Endothelial cell (in vitro differentiated cells): ENCODE data around the gene C1orf210. TPM values are rescaled to one million over a fixed set of nuclear protein-coding genes. Genes with fewer than 3 reads are reported as not detected.

Source experiments
- DNase-seq: peaks from one replicate; pipeline ENCODE4 v3.0.0; 2021; ENCODE audit warnings: low spot score
- H3K27ac Mint-ChIP-seq: one replicate; pipeline ENCODE4 v1.8.0; 2021; ENCODE audit warnings: mixed read lengths, inconsistent platforms; ENCODE audit not compliant: unreplicated experiment
- H3K27me3 Mint-ChIP-seq: one replicate; pipeline ENCODE4 v1.8.0; 2021; ENCODE audit warnings: mild to moderate bottlenecking, moderate library complexity, mixed read lengths, inconsistent platforms; ENCODE audit not compliant: unreplicated experiment
- H3K36me3 Mint-ChIP-seq: one replicate; pipeline ENCODE4 v1.8.0; 2021; ENCODE audit warnings: mild to moderate bottlenecking, low read depth, mixed read lengths, inconsistent platforms; ENCODE audit not compliant: unreplicated experiment
- H3K4me1 Mint-ChIP-seq: one replicate; pipeline ENCODE4 v1.8.0; 2021; ENCODE audit warnings: mild to moderate bottlenecking, mixed read lengths, inconsistent platforms; ENCODE audit not compliant: unreplicated experiment
- H3K4me3 Mint-ChIP-seq: one replicate; pipeline ENCODE4 v1.8.0; 2021; ENCODE audit warnings: mild to moderate bottlenecking, mixed read lengths, inconsistent platforms; ENCODE audit not compliant: unreplicated experiment
- H3K9me3 Mint-ChIP-seq: one replicate; pipeline ENCODE4 v1.8.0; 2021; ENCODE audit warnings: mixed read lengths, inconsistent platforms; ENCODE audit not compliant: unreplicated experiment
- total RNA-seq: library from RNA; stranded (reverse); fragmentation: NEBNext Ultra II Directional; extraction: Animal tissue kit (Norgen Biotek cat#: 25700); gene quantifications from one replicate; pipeline ENCODE4 v1.2.1, GENCODE V29; 2021; ENCODE audit not compliant: unreplicated experiment
- TF ChIP-seq, protein P1 (sequence below): fragments of 200-600 bp; sonication (generic); IDR thresholded peaks from one replicate; pipeline ENCODE4 v1.5.0; 2021; ENCODE audit warnings: antibody characterized with exemption; ENCODE audit not compliant: unreplicated experiment

C1orf210 gene
- total RNA-seq, 1 donor from 2014 or later: not detected

DNA sequence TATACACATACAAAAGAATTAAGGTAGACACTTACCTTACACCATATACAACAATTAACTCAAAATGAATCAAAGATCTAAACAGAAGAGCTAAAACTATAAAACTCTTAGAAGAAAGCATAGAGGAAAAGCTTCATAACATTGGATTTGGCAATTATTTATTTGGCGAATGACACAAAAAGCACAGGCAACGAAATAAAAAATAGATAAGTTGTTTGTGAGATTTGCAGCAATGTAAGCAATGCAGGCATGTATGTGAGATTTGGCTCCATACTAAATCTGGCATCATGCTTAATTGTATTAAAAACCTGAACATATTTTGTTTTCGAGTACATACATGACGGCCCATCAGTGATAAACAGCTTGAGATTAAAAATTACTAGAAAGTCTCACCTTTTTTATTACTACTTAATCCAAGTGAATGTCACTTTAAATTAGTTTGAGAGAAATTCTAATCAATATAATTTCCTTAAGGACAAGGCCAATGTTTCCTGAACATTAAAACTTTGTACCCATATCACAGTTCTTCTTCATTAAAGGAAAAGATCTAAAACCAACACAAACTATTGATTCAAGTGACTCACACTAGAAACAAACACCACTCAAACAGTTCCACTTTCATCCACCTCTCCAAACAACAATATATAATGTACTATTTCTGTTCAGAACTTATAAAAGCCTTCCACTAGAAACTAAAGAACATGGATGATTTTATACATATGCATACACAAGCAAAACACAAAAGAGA lies 38.7 kb downstream of the C1orf210 start:
- Mint-ChIP-seq H3K27me3 (peaks cover 2% of the 10 kb centered on the region), H3K9me3 (no peaks in the 10 kb centered on the region), H3K27ac (no peak overlapping the region), H3K4me3 (no peak overlapping the region), H3K4me1 (no peaks in the 10 kb centered on the region), H3K36me3 (no peaks in the 10 kb centered on the region)
- TF ChIP-seq, protein P1, sequence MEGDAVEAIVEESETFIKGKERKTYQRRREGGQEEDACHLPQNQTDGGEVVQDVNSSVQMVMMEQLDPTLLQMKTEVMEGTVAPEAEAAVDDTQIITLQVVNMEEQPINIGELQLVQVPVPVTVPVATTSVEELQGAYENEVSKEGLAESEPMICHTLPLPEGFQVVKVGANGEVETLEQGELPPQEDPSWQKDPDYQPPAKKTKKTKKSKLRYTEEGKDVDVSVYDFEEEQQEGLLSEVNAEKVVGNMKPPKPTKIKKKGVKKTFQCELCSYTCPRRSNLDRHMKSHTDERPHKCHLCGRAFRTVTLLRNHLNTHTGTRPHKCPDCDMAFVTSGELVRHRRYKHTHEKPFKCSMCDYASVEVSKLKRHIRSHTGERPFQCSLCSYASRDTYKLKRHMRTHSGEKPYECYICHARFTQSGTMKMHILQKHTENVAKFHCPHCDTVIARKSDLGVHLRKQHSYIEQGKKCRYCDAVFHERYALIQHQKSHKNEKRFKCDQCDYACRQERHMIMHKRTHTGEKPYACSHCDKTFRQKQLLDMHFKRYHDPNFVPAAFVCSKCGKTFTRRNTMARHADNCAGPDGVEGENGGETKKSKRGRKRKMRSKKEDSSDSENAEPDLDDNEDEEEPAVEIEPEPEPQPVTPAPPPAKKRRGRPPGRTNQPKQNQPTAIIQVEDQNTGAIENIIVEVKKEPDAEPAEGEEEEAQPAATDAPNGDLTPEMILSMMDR: no peak
- no peak for DNase-seq

DNA sequence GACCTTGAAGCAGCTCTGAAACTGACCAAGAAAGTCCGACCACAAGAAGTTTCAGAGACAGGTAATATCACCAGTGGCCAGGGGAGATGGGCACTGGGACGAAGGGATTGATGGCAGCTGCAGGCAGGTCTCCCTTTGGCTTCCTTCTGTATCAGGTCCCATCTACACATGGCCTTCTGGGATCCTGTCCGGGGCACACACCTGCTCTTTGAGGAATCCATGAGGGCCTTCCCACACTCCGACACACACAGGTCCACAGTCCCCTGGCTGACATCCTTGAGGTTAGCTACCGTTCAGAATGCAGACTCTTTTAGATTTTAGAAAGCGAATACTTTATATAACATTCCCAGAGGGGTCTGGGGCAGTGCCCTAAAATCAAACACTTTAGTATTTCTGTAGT lies 42.1 kb downstream of the C1orf210 start:
- Mint-ChIP-seq H3K4me3 (no peak overlapping the region), H3K4me1 (peaks cover 6% of the 10 kb centered on the region), H3K27ac (no peak overlapping the region), H3K27me3 (peaks cover 4% of the 10 kb centered on the region), H3K9me3 (no peaks in the 10 kb centered on the region), H3K36me3 (no peaks in the 10 kb centered on the region)
- TF ChIP-seq, protein P1: no peak
- no peak for DNase-seq

DNA sequence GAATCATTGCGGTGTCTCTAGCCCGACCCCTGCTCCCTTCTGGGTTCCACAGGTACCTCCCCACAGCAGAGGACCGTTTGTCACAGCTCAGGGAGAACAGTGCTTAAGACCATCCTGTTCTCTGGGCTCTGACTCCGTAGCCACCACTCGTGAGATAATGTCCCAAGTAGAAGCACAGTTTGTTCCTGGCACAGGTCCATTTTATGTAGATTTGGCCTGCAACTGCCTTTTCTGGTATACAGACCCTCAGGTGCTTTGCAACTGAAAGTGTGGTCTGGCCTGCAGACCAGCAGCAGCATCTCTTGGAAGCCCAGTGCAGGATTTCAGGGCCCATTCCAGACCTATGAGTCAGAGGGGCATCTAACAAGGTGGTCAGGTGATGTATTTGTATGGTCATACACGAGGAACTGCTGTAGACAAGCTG lies 44.0 kb downstream of the C1orf210 start:
- Mint-ChIP-seq H3K27me3 (peaks cover 4% of the 10 kb centered on the region), H3K4me1 (peaks cover 8% of the 10 kb centered on the region), H3K9me3 (no peaks in the 10 kb centered on the region), H3K4me3 (no peak overlapping the region), H3K36me3 (no peaks in the 10 kb centered on the region), H3K27ac (no peak overlapping the region)
- TF ChIP-seq, protein P1: no peak
- DNase-seq: no peak

DNA sequence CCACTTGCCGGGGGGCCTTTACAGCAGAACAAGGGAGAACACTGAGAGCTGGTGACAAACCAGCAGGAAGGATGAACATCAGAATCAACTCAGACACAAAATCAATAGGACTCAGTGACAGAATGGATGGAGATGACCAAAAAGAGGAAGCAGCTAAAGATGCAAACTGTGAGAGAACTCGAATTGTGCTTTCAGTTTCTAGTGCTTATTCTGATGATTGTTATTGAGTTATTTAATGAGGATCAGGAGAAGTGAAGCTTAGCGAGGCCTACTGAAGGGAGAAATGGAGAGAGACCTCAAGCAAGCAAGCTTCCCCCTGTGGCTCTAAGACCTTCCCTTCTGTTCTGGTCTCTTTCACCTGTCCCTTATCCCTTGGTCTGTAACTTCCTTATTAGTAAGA lies 45.9 kb downstream of the C1orf210 start:
- H3K36me3 Mint-ChIP-seq: no peaks in the 10 kb centered on the region

DNA sequence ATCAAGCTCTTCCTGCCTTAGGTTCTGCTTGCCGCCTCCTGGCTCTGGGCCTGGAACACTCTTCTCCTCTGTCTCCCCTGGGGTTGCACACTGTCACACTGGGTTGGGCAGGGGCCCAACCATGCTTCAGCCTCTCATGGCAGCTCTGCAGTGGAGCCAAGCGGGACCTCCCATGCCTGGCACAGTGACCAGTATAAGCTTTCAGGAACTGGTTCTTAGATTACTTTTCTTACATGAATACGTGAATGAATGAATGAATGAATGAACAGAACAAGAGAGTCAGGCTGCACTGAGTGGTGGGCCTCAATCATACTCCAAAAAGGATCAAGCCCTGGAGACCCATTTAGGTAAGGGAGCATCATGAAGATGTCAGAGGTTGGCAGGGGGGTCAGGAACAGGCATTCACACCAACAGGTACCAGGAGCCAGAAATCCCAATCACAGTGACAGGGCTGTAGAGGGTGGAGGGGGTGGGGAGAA lies 46.4 kb downstream of the C1orf210 start:
- Mint-ChIP-seq H3K4me1 (peaks cover 8% of the 10 kb centered on the region), H3K4me3 (no peak overlapping the region), H3K27me3 (peaks cover 8% of the 10 kb centered on the region), H3K9me3 (no peaks in the 10 kb centered on the region), H3K27ac (no peak overlapping the region), H3K36me3 (no peaks in the 10 kb centered on the region)
- DNase-seq: no peak
- TF ChIP-seq, protein P1: no peak

More for the DNA sequence above, 45.9 kb downstream of the C1orf210 start:
- TF ChIP-seq, protein P1: no peak
- Mint-ChIP-seq H3K4me3 (no peak overlapping the region), H3K27ac (no peak overlapping the region), H3K4me1 (peaks cover 8% of the 10 kb centered on the region), H3K27me3 (peaks cover 8% of the 10 kb centered on the region), H3K9me3 (no peaks in the 10 kb centered on the region)
- no peak for DNase-seq
